ENCODE data around the gene HOXC6. TPM values are rescaled to one million over a fixed set of nuclear protein-coding genes. Genes with fewer than 3 reads are reported as not detected.

HOXC6 gene
- total and polyA plus RNA-seq, 2 donors (not counting 3 experiments of a cell fraction or from before 2014, with no cell fraction given), result 0.58 to 0.72 TPM

DNA sequence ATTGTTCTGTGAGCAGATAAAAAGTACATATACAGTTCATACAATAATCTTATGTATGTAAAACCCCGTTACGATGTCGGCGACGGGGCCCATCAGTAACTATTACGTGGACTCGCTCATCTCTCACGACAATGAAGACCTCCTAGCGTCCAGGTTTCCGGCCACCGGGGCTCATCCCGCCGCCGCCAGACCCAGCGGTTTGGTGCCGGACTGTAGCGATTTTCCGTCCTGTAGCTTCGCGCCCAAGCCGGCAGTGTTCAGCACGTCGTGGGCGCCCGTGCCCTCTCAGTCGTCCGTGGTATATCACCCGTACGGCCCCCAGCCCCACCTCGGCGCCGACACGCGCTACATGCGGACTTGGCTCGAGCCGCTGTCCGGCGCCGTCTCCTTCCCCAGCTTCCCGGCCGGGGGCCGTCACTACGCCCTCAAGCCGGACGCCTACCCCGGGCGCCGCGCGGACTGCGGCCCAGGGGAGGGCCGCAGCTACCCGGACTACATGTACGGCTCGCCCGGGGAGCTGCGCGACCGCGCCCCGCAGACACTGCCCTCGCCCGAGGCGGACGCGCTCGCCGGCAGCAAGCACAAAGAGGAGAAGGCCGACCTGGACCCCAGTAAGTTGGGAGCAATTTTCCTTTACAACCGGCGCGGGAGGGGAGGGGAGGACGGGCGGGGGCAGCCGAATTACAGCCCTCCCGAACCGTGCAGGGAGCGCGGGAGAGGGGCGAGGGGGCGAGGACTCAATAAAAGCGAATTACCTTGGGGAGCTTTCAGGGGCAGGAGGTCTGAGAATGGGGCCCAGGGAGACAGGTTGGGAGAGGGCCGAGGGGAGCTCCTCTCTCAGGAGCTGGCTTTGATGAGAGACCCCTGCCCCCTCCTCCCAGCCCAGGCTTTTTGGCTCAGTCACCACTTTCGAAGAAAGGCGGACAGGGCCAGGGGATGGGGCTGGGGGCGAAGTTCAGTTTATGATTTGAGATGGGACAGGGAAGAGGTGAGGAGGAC, 27.8 kb upstream of the HOXC6 start, which contains the start of gene HOXC9:
Gene HOXC9, plus strand, starts transcription at position 46 of the 999 bp plus-strand sequence. Its CDS starts 28 bp downstream, at position 74.
- H3K4me3 ChIP-seq (replicated peaks in 1 of 3; ENCODE audit: insufficient read depth in 1 of 3, low read depth in 1 of 3, low read length in 3 of 3), result peak within 1 kb of the TSS in 1 of 3 experiments; percentile 36
- peaks cover 78 to 98% of the 10 kb centered on the region in 2 experiments for H3K27me3 ChIP-seq (ENCODE audit: control insufficient read depth in 2 of 2, insufficient read depth in 2 of 2, low read length in 2 of 2)
- H3K9me1 ChIP-seq (replicated peaks; ENCODE audit: control insufficient read depth, extremely low read depth, insufficient read depth, low read length), result no peaks in the 10 kb centered on the region
- no peaks in the 10 kb centered on the region for H3K9me3 ChIP-seq (replicated peaks; ENCODE audit: control insufficient read depth, insufficient read depth, low read length)
- DNase-seq (ENCODE audit: low read depth, low spot score) (peak; percentile 38), FAIRE-seq (no peak)
- BruUV-seq (replicated peaks), result no TSS peak
- H4K20me1 ChIP-seq (replicated peaks; ENCODE audit: control insufficient read depth, extremely low read depth, insufficient read depth, low read length), result no peaks in the 10 kb centered on the region
- H3K4me2 ChIP-seq (ENCODE audit: insufficient read depth, low read length), result peak within 1 kb of the TSS; percentile 9
- dilution Hi-C loops (cut with MboI; ENCODE audit: extremely low pct_ligation_motif_present, low sequenced_read_pairs), result no loop called here
- POLR2A ChIA-PET, result no interaction called here
- CTCF ChIA-PET, result interaction anchor here (1.0 to 2.6 kb wide), 7 partner anchors 8 to 207 kb away, joined by 3 to 17 read pairs (median 5); partner anchors contain the start of genes HOXC10 and HOXC8
- H2AFZ ChIP-seq (ENCODE audit: low read depth, low read length), result no peak within 1 kb of the TSS
- H3K9ac ChIP-seq (replicated peaks; ENCODE audit: extremely low read depth, insufficient read depth, low read length), result no peak within 1 kb of the TSS
- H3K79me2 ChIP-seq (ENCODE audit: control insufficient read depth, insufficient read depth, low read length), result no peaks in the 10 kb centered on the region
- TF ChIP-seq POLR2A (IDR thresholded peaks at IDR 0.05; ENCODE audit: low read depth, low read length) (peak; percentile 24), EZH2 (IDR thresholded peaks at IDR 0.05; ENCODE audit: borderline replicate concordance, low read depth, low read length, severe bottlenecking) (peak; percentile 100)
- TF ChIP-seq, protein P1, sequence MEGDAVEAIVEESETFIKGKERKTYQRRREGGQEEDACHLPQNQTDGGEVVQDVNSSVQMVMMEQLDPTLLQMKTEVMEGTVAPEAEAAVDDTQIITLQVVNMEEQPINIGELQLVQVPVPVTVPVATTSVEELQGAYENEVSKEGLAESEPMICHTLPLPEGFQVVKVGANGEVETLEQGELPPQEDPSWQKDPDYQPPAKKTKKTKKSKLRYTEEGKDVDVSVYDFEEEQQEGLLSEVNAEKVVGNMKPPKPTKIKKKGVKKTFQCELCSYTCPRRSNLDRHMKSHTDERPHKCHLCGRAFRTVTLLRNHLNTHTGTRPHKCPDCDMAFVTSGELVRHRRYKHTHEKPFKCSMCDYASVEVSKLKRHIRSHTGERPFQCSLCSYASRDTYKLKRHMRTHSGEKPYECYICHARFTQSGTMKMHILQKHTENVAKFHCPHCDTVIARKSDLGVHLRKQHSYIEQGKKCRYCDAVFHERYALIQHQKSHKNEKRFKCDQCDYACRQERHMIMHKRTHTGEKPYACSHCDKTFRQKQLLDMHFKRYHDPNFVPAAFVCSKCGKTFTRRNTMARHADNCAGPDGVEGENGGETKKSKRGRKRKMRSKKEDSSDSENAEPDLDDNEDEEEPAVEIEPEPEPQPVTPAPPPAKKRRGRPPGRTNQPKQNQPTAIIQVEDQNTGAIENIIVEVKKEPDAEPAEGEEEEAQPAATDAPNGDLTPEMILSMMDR (IDR thresholded peaks at IDR 0.05; ENCODE audit: extremely low read depth in 1 of 2, insufficient read depth in 1 of 2, low read depth in 1 of 2, low read length in 2 of 2), result no peak
- intact Hi-C loops (cut with micrococcal nuclease), result loop anchor here (10.0 kb wide), 1 partner anchor 364 kb away; the partner anchor contains the start of gene GPR84
- no peaks in the 10 kb centered on the region for H3K36me3 ChIP-seq (ENCODE audit: control insufficient read depth in 2 of 2, extremely low read depth in 1 of 2, insufficient read depth in 2 of 2, low read length in 2 of 2)
- H3K4me1 ChIP-seq (ENCODE audit: control insufficient read depth, extremely low read depth, insufficient read depth, low read length), result no peaks in the 10 kb centered on the region
- no peak within 1 kb of the TSS for H3K27ac ChIP-seq (ENCODE audit: insufficient read depth, low read depth, low read length)
